Endodermal cell (in vitro differentiated cells): ENCODE measurements around the gene CHD6. TPM values are rescaled to one million over a fixed set of nuclear protein-coding genes. Genes with fewer than 3 reads are reported as not detected.

Experiments used
- DNase-seq: peaks from one replicate; pipeline ENCODE4 v3.0.0-alpha.2; 2017
- H3K27ac ChIP-seq: 2 replicates; pipeline ENCODE4 v1.5.1; 2013; ENCODE audit warnings: mild to moderate bottlenecking, low read depth, low read length, moderate library complexity
- H3K27me3 ChIP-seq: 2 replicates; pipeline ENCODE4 v1.6.1; 2013; ENCODE audit warnings: mild to moderate bottlenecking, low read length, moderate library complexity; ENCODE audit not compliant: insufficient read depth, control insufficient read depth, poor library complexity, severe bottlenecking
- H3K36me3 ChIP-seq: 2 replicates; pipeline ENCODE4 v1.7.0; 2013; ENCODE audit warnings: mild to moderate bottlenecking, low read length, moderate library complexity; ENCODE audit not compliant: control insufficient read depth, insufficient read depth
- H3K4me1 ChIP-seq: one replicate; pipeline ENCODE4 v1.7.0; 2013; ENCODE audit warnings: low read length; ENCODE audit not compliant: control insufficient read depth, insufficient read depth
- H3K4me3 ChIP-seq: 2 replicates; pipeline ENCODE4 v1.5.1; 2013; ENCODE audit warnings: mild to moderate bottlenecking, low read length, moderate library complexity
- H3K9ac ChIP-seq: 2 replicates; pipeline ENCODE4 v1.6.1; 2013; ENCODE audit warnings: mild to moderate bottlenecking, low read length, moderate library complexity; ENCODE audit not compliant: poor library complexity, severe bottlenecking; ENCODE audit errors: extremely low read depth
- H3K9me3 ChIP-seq: 2 replicates; pipeline ENCODE4 v1.6.1; 2013; ENCODE audit warnings: mild to moderate bottlenecking, low read length, moderate library complexity; ENCODE audit not compliant: control insufficient read depth
- H3K27ac Mint-ChIP-seq: 2 replicates; pipeline ENCODE4 v1.8.0; 2020; ENCODE audit warnings: mixed read lengths
- H3K27me3 Mint-ChIP-seq: 2 replicates; pipeline ENCODE4 v1.8.0; 2021; ENCODE audit warnings: mild to moderate bottlenecking, mixed read lengths; ENCODE audit not compliant: insufficient read depth
- H3K36me3 Mint-ChIP-seq: 2 replicates; pipeline ENCODE4 v1.8.0; 2020; ENCODE audit warnings: low read depth, mixed read lengths
- H3K4me1 Mint-ChIP-seq: 2 replicates; pipeline ENCODE4 v1.8.0; 2020; ENCODE audit warnings: mixed read lengths
- H3K4me3 Mint-ChIP-seq: 2 replicates; pipeline ENCODE4 v1.8.0; 2020; ENCODE audit warnings: mild to moderate bottlenecking, moderate library complexity, mixed read lengths
- H3K9me3 Mint-ChIP-seq: 2 replicates; pipeline ENCODE4 v1.8.0; 2020; ENCODE audit warnings: mild to moderate bottlenecking, mixed read lengths
- CTCF ChIP-seq: fragments of 200-600 bp; sonication (generic); conservative IDR thresholded peaks from 2 replicates; pipeline ENCODE4 v1.5.0; 2021; ENCODE audit warnings: antibody characterized with exemption, mild to moderate bottlenecking
- WGBS, 2 experiments: methylation state at CpG; one replicate each; pipeline versions ENCODE4 v1.1.5 to v1.1.7; 2013; ENCODE audit warnings: missing lambda C conversion rate in 2 of 2, mixed read lengths in 1 of 2; ENCODE audit not compliant: insufficient coverage in 1 of 2, insufficient read length in 1 of 2; 5-methylcytosine and 5-hydroxymethylcytosine counted together
- total RNA-seq, 2 donors: library from RNA; stranded (reverse); fragmentation: NEBNext Ultra II Directional in 1 of 2; extraction: Animal tissue kit (Norgen Biotek cat#: 25700) in 1 of 2; gene quantifications; 2 replicates in 1 of 2; 3 replicates in 1 of 2; pipeline ENCODE4 v1.2.1, GENCODE V29; 2021

CHD6 gene
- total RNA-seq, 2 donors from 2014 or later, result 82.5 to 107 TPM

GRCh38 chr20:41476013-41476441, 142.2 kb downstream of the CHD6 start:
- peaks cover 26% of the 10 kb centered on the region for H3K36me3 Mint-ChIP-seq
- H3K4me3 ChIP-seq, result no peak overlapping the region
- no peak for TF ChIP-seq CTCF
- peaks cover 37% of the 10 kb centered on the region for H3K36me3 ChIP-seq
- no peak overlapping the region for H3K4me3 Mint-ChIP-seq
- no peaks in the 10 kb centered on the region for H3K9me3 ChIP-seq
- H3K9me3 Mint-ChIP-seq, result no peaks in the 10 kb centered on the region
- no peaks in the 10 kb centered on the region for H3K27me3 ChIP-seq
- no peaks in the 10 kb centered on the region for H3K27me3 Mint-ChIP-seq
- no peak for DNase-seq
- no peak overlapping the region for H3K9ac ChIP-seq
- no peaks in the 10 kb centered on the region for H3K4me1 ChIP-seq
- H3K27ac ChIP-seq, result peak overlapping the region; percentile 97
- peaks cover 18% of the 10 kb centered on the region for H3K4me1 Mint-ChIP-seq
- peak overlapping the region; percentile 2 for H3K27ac Mint-ChIP-seq

- Mint-ChIP-seq H3K9me3 (no peaks in the 10 kb centered on the region), H3K4me1 (peaks cover 18% of the 10 kb centered on the region), H3K36me3 (peaks cover 28% of the 10 kb centered on the region), H3K27me3 (no peaks in the 10 kb centered on the region), H3K4me3 (no peak overlapping the region), H3K27ac (no peak overlapping the region)
- Histone ChIP-seq H3K9me3 (no peaks in the 10 kb centered on the region), H3K4me3 (no peak overlapping the region), H3K27ac (peak overlapping the region; percentile 97), H3K27me3 (no peaks in the 10 kb centered on the region), H3K9ac (no peak overlapping the region), H3K4me1 (no peaks in the 10 kb centered on the region), H3K36me3 (peaks cover 37% of the 10 kb centered on the region)
- TF ChIP-seq CTCF, result no peak
- no peak for DNase-seq
- WGBS, 2 experiments, result 100% methylated on average over 1 of the region's 1 CpG; no CpG with 5 or more reads in 1 of the 2 experiments
Measured at GRCh38 chr20:41475503-41475902, 142.7 kb downstream of the CHD6 start.

- Histone ChIP-seq H3K4me3 (no peak overlapping the region), H3K4me1 (no peaks in the 10 kb centered on the region), H3K27me3 (no peaks in the 10 kb centered on the region), H3K9me3 (no peaks in the 10 kb centered on the region), H3K36me3 (peaks cover 45% of the 10 kb centered on the region), H3K27ac (no peak overlapping the region), H3K9ac (no peak overlapping the region)
- H3K36me3 Mint-ChIP-seq, result peaks cover 45% of the 10 kb centered on the region
- no peak overlapping the region for H3K4me3 Mint-ChIP-seq
- 92% methylated on average over 6 to 7 of the region's 7 CpGs for WGBS, 2 experiments
- no peaks in the 10 kb centered on the region for H3K27me3 Mint-ChIP-seq
- no peak for TF ChIP-seq CTCF
- H3K4me1 Mint-ChIP-seq, result no peaks in the 10 kb centered on the region
- no peak for DNase-seq
- no peaks in the 10 kb centered on the region for H3K9me3 Mint-ChIP-seq
- no peak overlapping the region for H3K27ac Mint-ChIP-seq
Measured at GRCh38 chr20:41470362-41471095, 147.6 kb downstream of the CHD6 start.
